ENCODE data around the gene TNFRSF21.

GRCh38 chr6:47242483-47243386, 67.0 kb downstream of the TNFRSF21 start:
- TF ChIP-seq CTCF (IDR thresholded peaks at IDR 0.05) (no peak), POLR2AphosphoS5 (IDR thresholded peaks at IDR 0.05) (peak; percentile 92)
